Measurements from ENCODE around the gene NAT16. TPM values are rescaled to one million over a fixed set of nuclear protein-coding genes. Genes with fewer than 3 reads are reported as not detected.

The NAT16 gene
- total and polyA plus RNA-seq, 2 of the 13 experiments (the other 11 are each of a cell fraction or from before 2014, with no cell fraction given), result 0.04 TPM; not detected in 1

- TF ChIP-seq ZNF775 (CRISPR knock-in tag; IDR thresholded peaks at IDR 0.05; ENCODE audit: borderline replicate concordance), result no peak
- peak; percentile 94 for TF ChIP-seq ZNF317 (CRISPR knock-in tag; IDR thresholded peaks at IDR 0.05)
- TF ChIP-seq SP5 (CRISPR knock-in tag; IDR thresholded peaks at IDR 0.05; ENCODE audit: borderline replicate concordance, low read depth), result peak; percentile 78
- no peak for TF ChIP-seq SETDB1 (CRISPR knock-in tag; IDR thresholded peaks at IDR 0.05; ENCODE audit: borderline replicate concordance)
- TF ChIP-seq ZNF256 (CRISPR knock-in tag; conservative IDR thresholded peaks at IDR 0.05), result peak; percentile 99
- no peak for TF ChIP-seq ZFP62 (CRISPR knock-in tag; IDR thresholded peaks at IDR 0.05)
- TF ChIP-seq HNRNPK (IDR thresholded peaks at IDR 0.05; ENCODE audit: low read depth, low read length, poor library complexity, severe bottlenecking), result peak; percentile 90
- TF ChIP-seq ZSCAN30 (CRISPR knock-in tag; IDR thresholded peaks at IDR 0.05), result peak; percentile 90; the same call in 1 of the 2 replicates
- peak; percentile 82 for TF ChIP-seq FOSL2 (CRISPR knock-in tag; IDR thresholded peaks at IDR 0.05)
- peak; percentile 99 for TF ChIP-seq TMF1 (CRISPR knock-in tag; IDR thresholded peaks at IDR 0.05; ENCODE audit: low read depth)
- TF ChIP-seq KDM6A (CRISPR knock-in tag; IDR thresholded peaks at IDR 0.05; ENCODE audit: low read depth), result no peak
- TF ChIP-seq CSRNP2 (CRISPR knock-in tag; conservative IDR thresholded peaks at IDR 0.05; ENCODE audit: low read depth), result peak; percentile 89
- TF ChIP-seq CENPT (CRISPR knock-in tag; IDR thresholded peaks at IDR 0.05; ENCODE audit: low read depth), result peak; percentile 95
- peak; percentile 96 for TF ChIP-seq ZBTB20 (CRISPR knock-in tag; IDR thresholded peaks at IDR 0.05; ENCODE audit: borderline replicate concordance, low read depth)
- TF ChIP-seq ZNF749 (CRISPR knock-in tag; IDR thresholded peaks at IDR 0.05; ENCODE audit: borderline replicate concordance), result peak; percentile 100
- TF ChIP-seq HIC2 (CRISPR knock-in tag; IDR thresholded peaks at IDR 0.05; ENCODE audit: low read depth), result peak; percentile 35; the same call in 1 of the 2 replicates
- TF ChIP-seq DBP (CRISPR knock-in tag; IDR thresholded peaks at IDR 0.05; ENCODE audit: not compliant biosample characterization), result peak; percentile 99
- 0 out of 2 replicates have a peak, but pooled peaks have one; percentile 35 for TF ChIP-seq ZNF121 (CRISPR knock-in tag; IDR thresholded peaks at IDR 0.05)
- TF ChIP-seq BHLHE40 (IDR thresholded peaks at IDR 0.05; ENCODE audit: low read length), result peak; percentile 83
- peak; percentile 97 for TF ChIP-seq LRRFIP1 (CRISPR knock-in tag; conservative IDR thresholded peaks at IDR 0.05)
- TF ChIP-seq ZNF850 (CRISPR knock-in tag; conservative IDR thresholded peaks at IDR 0.05), result no peak
These were observed 14.8 kb downstream of the NAT16 start, which contains the start of gene VGF (continued) for GRCh38 chr7:101165075-101165957.
